HG03095 (cell line): ENCODE data around the gene FOSL2.
"Not testable (repeated sequence)": the region's sequence is repeated elsewhere in the genome, so short reads cannot be mapped to it uniquely, and the experiment has no call there.

Experiments
- ATAC-seq: cut with Tn5 transposase; IDR thresholded peaks from one replicate; pipeline ENCODE4 v1.9.1; 2021; ENCODE audit warnings: moderate library complexity; ENCODE audit not compliant: unreplicated experiment

Gene FOSL2

DNA sequence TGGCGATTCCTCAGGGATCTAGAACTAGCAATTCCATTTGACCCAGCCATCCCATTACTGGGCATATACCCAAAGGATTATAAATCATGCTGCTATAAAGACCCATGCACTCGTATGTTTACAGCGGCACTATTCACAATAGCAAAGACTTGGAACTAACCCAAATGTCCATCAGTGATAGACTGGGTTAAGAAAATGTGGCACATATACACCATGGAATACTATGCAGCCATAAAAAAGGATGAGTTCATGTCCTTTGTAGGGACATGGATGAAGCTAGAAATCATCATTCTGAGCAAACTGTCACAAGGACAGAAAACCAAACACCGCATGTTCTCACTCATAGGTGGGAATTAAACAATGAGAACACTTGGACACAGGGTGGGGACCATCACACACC is 20.9 kb upstream of the FOSL2 start:
- not testable (repeated sequence) for ATAC-seq

DNA sequence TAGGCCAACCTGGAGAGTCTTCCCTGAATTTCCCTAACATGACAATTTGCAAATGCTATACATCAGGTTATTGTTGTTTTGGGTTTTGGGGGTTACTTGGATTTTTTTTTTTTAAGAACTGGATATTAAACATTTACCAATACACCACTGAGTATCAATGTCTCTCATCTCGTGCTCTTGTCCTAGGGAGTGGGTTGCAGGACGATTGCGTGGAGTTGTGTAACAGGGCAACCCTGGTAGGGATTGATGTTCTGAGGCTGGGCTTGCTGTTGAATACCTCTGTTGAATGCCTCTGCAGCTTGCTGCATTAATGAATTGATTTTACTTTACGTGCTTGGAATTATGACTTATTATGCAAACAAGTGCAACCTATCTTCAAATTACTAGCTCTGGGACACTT is 18.8 kb upstream of the FOSL2 start:
- ATAC-seq: no peak

DNA sequence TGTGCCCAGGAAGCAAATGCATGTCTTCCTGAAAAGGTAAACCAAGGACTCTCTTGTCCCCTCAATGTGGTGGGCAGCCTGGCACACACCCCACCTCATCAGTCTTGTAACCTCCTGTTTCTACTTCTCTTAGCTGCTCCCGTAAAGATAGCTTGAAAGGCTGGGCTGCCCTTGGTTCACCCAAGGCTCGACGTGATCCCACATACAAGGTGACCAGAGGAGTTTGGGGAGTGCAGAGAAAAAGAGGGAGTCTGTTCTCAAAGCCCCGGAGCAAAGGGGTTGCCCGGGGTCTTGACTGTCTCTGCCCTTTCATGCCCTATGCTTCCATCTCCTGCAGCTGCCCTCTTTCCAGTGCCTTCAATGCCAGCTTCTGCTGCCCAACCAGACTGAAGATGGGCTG is 18.3 kb upstream of the FOSL2 start:
- no peak for ATAC-seq

DNA sequence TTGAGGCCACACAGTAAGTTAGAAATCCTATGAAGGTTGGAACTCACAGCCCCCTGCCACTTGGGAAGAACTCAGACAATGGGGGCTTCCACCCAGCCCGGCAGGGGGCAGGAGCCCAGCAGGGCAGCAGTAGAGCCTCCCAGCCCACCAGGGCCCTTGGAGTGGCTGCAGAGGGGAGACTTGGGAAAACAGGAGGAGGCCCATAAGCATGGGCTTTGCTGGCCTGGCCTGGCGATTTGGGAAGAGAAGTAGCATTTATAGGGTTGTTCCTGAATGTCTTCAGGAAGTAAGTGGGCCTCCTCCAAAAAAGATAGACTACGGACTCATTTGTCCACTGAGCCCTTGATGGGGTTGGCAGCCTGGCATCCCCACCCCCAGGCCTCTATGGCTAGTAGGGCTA is 17.4 kb upstream of the FOSL2 start:
- no peak for ATAC-seq

DNA sequence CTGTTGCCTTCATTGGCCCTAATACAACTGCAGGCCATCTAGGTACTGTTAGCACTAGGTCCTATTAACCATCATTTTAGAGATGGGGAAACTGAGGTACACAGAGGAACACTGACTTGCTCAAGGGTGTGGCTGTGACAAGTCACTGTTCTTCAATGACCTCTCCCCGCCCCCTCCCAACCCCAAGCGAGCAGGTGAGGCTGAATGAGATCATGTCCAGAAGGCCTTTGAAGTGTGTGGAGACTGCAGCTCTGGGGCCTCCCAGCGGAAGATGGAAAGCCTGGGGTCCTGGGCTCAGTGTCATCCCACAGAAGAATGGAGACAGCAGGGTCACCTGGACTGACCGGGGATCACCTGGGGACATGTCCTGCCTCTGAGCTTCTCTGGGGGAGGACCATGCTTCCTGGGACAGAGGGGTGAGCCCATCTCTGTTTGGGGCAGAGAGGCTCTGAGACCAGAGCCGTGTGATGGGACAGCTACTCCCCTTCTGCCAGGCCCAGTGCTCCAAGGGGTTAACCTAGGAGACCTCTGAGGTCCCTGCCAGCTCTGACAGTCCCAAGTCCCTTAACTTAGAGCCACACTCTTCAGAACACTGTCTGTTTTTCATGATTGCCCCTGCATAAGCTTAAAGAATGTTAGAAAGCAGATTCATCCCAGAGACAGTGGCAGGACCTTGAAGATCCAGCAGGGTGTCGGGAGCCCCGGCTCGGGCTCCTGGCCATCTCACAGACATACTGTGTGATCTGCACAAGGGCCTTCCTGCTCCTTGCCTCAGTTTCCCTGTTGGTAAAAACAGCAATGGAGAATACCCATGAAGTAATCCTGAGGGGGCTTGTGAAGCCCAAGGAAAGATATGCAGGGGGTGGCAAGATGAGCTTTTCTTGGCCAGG is 16.7 kb upstream of the FOSL2 start:
- no peak for ATAC-seq

DNA sequence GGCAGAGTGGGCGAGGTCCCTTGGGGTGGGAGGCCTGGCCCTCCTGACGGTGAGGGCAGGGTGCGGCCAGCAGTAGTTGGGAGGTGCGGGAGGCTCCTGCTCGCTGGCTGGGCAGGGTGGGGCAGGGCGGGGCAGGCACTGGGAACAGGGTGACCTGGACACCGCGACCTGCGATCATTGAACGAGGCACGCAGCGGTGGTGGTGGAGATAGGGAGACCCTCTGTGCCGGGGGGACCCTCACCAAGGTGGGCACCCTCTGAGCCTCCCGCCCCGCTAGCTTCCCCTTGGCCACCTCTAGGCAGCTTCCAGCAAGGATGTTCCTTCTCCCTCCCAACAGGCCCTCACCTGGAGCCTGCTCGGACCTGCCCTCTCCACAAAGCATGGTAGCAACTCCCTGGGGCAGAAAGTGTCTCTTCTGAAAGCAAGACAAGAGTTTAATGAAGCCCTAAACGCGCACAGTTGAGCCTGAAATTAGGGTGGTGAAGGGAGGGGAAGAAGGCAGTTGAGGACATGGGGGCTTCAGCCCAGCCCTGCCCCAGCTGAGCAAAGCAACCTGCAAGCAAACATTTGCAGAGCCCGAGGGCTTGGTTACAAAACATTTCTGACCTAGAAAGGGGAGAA is 15.4 kb upstream of the FOSL2 start:
- ATAC-seq: no peak

DNA sequence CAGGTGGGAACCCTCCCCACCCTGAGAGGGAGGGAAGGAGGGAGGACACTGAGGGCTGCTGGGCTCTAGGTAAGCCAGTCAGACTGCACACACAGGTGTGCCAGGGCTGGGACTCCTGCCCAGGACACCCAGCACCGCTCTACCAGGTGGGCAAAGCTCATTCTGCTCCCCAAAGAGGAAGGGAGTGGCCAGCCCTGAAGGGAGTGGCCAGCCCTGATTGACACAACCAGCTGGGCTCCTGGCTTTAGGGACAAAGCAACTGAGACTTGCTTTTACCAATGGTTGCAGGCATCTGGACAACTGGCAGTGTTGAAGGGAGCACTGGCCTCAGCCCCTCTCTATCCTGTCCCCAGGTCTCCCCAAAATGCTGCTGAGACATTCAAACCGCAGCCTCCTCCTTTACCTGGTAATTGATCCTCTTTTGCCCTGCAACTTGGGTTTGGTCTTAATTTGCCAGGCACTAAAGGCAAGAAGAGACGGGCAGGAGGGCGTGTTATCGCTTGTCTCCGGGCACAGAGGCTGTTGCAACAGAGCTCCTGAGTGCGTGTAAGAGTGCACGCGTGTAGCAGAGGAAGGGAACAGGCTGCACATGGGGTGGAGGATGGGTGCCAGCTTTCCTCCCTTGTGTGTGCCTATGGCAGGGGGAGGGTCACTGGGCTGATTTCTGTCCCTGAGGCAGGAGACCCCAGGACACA is 14.5 kb upstream of the FOSL2 start:
- ATAC-seq: no peak

DNA sequence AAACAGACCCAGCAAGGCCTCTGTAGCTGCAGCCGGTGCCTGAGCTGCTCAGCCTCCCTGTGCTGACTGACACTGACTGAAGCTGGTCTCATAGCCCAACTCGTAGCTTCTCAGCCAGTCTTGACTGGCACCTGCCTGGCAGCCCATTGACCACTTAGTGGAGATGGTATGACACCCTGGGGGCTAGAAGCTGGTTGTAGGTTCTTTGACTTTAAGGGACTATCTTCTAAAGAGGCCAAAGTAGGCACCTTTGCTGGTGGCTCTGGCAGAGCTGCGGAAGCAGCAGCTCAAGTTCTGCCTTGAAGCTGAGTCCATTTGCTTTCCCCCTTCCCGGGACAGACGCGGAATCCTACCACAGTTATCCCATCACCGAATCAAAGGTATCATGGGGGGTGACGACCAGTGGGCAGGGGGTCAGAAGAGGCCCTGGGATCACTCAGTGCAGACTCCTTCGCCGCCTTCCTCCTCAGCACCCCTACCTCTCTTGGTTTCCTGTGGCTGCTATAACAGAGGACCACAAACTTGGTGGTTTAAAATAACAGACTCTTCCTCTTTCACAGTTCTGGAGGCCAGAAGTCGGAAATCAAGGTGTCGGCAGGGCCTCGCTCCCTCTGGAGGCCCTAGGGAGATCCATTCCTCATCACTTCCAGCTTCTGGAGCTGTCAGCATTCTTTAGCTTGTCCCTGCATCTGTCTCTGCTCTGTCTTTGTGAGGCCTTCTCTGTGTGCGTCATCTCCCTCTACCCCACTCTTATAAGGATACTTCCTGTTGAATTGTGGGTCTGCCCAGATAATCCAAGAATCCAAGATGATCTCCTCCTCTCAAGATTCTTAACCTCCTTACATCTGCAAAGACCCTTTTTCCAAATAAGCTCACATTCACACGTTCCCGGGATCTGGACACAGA is 13.7 kb upstream of the FOSL2 start:
- ATAC-seq: no peak

DNA sequence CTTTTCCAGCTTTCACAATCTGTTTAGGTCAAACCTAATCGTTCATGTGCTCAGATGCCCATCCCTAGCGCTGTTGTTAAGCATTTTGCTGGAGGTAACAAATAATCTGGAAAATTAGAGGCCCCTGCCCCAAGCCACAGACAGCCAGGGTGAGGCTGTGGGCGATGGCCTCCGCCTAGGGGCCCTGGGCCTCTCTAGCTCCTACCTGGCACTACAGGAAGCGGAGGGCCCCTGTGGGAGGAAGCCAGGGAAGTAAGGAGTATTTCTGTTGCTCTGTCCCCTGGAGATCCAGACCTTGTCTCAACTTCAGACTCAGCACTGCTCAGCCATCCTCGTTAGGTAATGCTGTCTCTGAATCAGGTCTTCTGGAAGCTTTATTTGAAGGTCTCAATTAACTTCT is 12.4 kb upstream of the FOSL2 start:
- ATAC-seq: no peak

DNA sequence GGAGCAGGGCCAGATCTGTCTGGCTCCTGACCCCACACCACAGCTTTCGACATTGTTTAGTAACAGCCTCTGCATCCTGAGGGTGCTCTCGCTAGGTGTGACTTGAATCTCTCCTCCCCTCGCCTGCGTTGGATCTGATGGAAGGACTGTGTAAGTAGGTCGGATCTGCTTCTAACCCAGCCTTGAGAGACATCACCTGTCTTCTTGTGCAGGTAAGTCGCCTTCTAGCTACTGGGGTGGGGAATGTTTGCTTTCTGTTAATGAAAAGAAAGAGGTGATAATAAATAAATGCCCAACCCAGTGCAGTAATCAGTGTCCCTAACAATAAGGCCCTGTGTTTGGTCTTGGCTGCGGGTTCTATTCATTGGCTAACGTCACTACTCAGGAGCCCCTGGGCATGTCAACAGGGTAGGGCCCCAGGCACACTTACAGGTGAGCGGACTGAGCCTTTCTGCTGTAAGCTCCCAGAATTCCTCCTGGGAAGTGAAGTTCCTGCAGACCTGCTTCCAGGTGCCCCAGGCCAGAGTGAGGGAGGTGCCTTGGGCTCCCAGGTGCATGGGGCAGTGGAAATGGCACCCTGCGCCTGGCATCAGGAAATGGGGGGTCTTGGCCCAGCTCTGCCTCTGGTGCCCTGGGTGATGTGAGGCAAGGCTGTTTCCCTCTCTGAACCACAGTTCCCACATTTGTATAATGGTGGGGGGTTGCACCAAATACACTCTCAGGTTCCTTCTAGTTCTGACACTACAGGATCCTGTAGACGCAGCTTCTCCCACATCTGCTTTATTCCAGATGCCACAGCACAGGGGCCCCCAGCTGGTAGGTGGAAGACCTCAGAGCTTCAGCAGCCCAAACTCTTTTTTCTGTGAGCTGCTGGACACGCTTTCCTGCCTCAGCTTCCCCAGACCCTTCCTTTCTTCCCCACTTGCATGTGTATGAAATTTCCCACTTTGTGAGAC is 11.2 kb upstream of the FOSL2 start:
- no peak for ATAC-seq

DNA sequence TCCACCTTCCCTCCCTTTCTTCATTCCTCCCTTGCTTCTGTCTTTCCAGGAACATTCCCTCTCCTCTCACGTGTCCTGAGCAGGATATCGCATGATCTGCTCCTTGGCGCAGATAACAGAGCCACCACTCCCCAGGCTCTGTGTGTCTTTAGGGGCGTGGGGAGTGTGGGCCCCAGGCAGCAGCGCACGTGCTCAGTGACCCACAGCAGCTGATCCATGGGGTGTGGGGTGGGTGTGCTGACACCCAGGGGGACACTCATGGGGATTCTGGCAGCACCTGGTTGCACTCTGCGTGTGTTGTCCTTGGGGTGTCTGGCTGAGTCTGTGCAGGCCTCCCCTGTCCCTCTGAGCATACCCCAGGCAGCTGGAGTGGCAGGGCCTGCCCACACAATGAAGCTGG is 9.9 kb upstream of the FOSL2 start:
- no peak for ATAC-seq

DNA sequence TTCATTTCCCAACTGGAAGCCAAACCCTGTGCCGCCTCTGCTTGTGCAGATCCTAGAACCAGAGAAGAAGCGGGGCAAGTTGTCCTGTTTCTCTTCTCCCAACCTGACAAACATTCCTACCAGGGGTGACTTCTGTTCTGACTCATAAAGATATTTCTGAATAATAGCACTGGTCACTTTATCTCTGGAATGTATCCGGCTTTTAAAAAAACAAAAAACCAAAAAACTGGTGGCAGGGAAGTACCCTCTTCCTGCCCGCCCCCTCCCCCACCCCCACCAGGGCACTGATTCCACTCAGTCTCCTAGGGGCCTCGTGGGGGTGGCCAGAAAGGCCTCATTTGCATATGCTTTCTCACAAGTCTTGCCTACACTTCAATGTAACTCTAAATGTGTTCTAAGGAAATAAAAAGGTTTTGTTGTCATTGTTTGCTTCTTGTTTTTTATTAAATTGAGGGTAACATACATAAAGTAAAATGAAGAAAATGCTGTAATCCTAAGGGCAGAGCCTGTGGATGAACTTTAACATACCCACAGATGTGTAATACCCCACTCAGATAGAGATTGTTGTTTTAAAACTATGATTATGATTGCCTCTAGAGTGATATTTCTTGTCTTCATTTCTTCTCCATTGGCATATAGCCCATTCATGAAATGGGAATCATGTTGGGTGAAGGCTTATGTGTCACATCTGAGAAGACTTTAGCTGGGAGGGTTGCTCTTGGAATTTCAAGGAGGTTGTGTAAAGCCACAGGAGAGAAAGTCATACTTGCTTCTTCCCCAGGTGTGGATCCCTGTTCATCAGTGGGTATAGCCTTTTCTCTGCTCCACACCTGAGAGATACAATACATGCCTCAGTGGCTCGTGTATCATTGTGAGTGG is 5.3 kb upstream of the FOSL2 start:
- ATAC-seq: no peak

DNA sequence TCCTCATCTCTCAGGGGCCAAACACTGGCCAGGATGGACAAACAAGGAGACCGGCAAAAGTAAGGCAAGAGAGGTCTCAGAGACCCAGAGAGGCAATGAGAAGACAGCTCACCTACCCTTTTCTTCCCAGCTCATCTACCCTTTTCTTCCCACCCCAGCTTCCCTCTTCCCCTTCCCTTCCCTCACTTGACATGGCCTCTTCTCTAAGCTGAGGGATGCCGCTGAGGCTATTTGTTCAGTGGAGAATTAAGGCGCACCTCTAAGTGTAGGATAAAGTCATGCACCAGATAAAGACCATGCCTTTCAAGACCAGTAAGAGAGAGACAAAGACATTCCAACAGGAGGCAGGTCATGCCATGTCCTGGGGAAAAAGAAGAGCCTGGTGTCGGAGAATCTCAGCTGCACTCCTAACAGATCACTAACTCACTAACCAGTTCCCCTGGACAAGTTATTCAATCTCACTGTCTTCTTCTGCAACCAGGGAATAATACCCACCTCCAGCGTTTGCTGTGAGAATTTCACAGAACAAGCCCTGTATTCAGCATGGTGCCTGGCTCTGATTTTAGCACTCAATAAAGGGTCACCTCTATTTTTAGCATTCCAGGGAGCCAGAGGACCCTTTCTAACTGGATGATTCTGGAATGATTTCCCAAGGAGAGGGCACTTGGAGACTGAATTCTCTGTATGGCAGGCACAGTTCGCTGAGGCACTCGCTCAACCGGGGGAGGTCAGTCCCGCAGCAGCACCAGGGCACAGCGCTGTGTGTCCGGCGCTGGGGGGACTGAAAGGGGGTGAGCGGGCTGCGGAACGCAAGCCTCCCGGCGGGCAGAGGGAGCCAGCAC is 3.0 kb upstream of the FOSL2 start:
- no peak for ATAC-seq

DNA sequence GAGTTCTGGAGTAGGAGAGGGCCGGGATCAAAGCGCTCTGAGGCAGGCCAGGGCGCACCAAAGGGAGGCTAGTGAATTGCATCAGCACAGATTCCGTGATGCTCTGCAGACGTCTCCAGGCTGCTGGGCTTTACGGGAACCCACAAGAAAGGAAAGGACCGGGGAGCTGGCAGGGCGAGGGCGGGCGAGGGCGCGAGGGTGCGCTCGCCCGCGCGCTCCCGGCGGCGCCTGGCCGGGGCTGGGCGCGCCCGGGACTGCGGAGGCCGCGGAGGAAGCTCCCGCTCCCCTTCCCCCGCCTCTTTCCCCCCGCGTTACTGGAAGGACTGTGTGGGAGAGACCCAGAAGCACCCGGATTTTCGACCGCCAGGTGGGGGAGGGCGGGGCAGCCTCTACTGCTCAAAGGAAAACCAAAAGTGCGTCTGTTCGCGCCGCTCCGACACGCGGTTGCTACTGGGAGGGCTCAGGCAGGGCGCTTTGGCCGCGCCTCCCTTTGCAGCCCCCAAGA is 2.4 kb upstream of the FOSL2 start:
- ATAC-seq: no peak

DNA sequence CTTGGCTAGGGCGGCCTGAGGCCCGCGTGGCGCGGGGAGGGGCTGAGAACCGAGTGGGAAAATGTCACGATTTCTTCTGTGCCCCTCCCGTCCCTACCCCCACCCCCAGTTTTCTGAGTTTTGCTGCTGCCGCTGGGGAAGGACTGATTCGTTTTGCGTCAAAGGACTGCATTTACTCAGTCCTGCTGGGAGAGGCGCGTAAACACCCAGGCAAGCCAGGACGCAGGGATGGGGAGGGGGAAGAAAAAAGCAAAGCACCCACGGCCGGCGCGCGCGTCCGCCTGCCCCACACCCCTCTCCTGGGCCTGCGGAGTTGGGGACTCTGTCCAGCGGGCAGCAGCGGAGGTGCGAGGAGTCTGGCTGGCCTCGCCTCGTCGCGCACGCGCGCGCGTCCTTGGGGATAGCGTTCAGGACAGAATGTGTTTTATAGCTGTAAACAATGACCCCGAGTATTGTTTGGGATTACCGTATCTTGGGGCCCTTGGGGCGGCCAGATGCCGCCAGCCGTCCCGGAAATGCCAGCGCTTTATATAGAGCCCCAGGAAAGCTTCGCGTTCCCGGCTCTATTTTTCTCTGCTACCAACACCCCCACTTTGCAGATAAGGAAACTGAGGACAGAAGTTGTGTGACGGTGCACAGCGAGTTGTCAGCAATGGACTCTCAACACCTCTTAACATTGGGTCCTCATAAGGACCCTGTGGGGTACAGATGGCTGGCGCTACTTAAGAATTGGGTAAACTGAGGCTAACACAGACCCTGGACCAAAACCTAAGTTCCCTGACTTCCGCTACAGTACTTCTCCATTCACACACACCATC is 1.7 kb upstream of the FOSL2 start:
- no peak for ATAC-seq

DNA sequence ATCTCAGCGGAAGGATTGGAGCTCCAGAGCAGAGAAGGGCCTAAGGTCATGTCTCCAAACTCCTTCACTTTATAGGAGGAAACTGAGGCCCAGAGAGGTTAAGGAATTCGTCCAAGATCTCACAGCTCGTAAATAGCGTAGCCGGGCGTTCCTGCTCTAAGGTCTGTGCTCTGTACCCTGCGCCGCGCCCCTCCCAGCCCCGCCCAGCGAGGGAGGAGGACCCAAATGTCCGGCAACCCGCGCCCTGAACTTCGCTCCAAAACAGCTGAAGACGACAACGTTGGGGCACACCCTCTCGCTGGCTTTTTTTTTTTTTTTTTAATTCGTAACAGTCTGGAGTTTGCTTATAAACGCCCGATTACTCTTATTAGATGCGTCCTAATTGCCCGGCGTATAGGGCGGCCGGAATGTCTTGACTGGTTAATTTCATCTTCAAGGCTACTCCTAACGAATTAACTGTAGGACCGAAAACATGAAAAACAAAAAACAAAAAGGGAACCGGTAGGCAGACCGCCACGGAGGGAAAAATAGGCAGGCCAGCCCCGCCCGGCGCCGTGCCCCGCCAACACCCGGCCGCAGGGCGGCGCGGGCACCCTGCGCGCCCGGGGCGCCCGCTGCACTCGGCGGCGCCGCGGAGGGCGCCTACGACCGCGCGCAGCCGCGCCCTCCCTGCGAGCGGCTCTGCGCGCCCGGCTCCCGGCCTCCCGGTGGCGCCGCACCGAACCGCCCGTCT is 928 bp upstream of the FOSL2 start:
- ATAC-seq: peak; percentile 15
